T-helper 1 cell (primary cell): Measurements from ENCODE around the gene STAT6.
A peak's percentile ranks its signal among the peaks of the same experiment; 100 is the strongest.

Experiments used
- DNase-seq, 5 donors: peaks; one replicate each; pipeline ENCODE4 v3.0.0-alpha.2; 2012 to 2020

STAT6 gene

DNA sequence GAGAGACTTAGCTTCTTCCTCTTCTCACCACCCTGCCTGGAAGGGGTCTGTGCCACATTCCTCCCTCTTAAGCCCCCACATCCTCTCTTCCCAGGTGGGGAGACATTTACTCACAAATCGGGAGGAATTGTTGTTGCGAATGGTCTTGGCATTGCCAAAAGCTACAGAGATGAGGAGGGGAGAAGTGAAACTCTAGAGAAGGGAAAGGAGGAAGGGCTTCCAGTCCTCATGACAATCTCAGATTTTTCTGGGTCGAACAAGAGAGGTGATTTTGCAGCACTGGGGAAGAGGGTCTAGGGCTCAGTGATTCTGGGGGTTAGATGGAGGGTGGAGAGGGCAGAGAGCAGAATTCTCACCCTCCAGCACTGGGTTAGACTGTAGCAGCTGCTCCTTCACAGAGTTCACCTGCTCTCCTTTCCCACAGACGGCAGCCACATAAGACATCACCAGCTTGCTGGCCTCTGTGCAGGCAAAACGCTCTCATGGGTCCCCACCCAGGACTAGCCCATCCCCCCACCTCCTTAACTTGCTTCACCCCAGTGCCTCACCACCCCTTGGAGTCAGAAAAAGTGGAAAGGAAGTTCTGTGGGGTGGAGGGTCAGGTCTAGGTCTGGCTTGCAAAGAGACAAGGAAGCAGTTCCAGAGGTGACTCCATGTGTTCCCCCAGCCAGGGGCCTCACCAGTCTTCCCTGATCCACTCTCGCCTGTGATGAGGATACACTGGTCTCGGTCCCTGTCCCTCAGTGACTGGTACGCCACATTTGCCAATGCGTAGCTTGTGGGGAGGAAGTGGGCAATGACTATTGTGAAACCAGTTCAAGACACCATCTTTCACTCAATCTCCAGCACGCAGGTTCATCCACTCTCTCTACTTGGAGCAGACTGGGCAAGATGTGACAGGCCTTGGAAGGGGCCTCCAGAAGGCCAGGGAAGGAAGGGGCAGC is 63.9 kb downstream of the STAT6 start:
- DNase-seq, result peak in 1 of 5 donors; percentile 81

GRCh38 chr12:57046086-57046791 is 64.9 kb downstream of the STAT6 start:
- no peak for DNase-seq
